ENCODE measurements around the gene CCL21.

The CCL21 gene

DNA sequence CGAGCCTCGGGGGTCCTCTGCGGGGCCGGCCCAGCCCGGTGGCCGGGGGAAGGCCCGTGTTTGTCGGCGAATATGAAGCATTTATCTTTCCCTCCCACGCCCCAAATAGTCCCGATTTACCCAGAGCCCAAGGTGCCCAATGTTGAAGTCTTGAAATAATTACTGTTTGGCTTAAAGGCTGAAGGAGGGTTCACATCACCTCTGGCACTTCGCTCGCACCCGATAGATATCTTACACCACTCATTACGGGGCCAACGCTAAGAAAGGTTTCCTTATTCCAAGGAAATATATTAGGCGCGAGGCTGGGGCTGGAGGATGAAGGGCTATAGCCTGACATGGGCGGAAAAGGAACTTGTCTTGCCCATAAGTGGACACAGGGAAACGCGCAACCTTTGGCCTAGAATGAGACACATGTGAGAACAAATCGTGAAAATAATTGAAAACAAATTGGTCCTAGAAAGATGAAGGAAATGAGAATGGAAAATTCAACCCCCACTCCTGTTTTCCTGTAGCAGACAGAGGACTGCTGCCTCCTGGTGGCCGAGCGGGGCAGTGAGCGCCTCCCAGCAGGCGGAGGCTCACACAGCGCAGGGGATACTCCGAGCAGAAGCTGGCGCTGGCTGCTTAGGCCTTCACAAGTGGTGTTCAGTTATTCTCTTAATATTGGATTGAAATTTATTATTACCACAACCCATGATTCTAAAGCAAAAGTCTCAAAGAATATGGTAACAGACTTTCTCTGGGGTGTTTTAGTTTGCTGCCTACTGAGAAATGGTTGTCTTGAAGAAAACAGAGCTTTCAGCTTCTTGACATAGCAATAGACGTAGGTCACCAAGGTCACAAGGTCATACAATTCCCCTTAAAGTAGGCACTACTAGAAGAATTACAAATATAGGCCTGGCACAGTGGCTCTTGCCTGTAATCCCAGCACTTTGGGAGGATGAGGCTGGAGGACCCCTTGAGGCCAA is 7.9 kb downstream of the CCL21 start (continued):
- peak; percentile 74 for TF ChIP-seq ZNF366 (tag by site-specific recombination; conservative IDR thresholded peaks at IDR 0.05)
- TF ChIP-seq ZNF335 (tag by site-specific recombination; conservative IDR thresholded peaks at IDR 0.05) = peak; percentile 97
- TF ChIP-seq ZBTB8A (tag by site-specific recombination; IDR thresholded peaks at IDR 0.05) = peak; percentile 53
- no peak for TF ChIP-seq ZNF10 (tag by site-specific recombination; IDR thresholded peaks at IDR 0.05)
- TF ChIP-seq, protein P1, sequence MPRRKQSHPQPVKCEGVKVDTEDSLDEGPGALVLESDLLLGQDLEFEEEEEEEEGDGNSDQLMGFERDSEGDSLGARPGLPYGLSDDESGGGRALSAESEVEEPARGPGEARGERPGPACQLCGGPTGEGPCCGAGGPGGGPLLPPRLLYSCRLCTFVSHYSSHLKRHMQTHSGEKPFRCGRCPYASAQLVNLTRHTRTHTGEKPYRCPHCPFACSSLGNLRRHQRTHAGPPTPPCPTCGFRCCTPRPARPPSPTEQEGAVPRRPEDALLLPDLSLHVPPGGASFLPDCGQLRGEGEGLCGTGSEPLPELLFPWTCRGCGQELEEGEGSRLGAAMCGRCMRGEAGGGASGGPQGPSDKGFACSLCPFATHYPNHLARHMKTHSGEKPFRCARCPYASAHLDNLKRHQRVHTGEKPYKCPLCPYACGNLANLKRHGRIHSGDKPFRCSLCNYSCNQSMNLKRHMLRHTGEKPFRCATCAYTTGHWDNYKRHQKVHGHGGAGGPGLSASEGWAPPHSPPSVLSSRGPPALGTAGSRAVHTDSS (tag by site-specific recombination; IDR thresholded peaks at IDR 0.05) = no peak
- peak; percentile 19; the same call in 1 of the 2 replicates for TF ChIP-seq GLIS1 (tag by site-specific recombination; IDR thresholded peaks at IDR 0.05)
- TF ChIP-seq ZXDB (tag by site-specific recombination; IDR thresholded peaks at IDR 0.05) = no peak
- TF ChIP-seq, protein P2, sequence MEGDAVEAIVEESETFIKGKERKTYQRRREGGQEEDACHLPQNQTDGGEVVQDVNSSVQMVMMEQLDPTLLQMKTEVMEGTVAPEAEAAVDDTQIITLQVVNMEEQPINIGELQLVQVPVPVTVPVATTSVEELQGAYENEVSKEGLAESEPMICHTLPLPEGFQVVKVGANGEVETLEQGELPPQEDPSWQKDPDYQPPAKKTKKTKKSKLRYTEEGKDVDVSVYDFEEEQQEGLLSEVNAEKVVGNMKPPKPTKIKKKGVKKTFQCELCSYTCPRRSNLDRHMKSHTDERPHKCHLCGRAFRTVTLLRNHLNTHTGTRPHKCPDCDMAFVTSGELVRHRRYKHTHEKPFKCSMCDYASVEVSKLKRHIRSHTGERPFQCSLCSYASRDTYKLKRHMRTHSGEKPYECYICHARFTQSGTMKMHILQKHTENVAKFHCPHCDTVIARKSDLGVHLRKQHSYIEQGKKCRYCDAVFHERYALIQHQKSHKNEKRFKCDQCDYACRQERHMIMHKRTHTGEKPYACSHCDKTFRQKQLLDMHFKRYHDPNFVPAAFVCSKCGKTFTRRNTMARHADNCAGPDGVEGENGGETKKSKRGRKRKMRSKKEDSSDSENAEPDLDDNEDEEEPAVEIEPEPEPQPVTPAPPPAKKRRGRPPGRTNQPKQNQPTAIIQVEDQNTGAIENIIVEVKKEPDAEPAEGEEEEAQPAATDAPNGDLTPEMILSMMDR (tag by site-specific recombination; IDR thresholded peaks at IDR 0.05) = peak; percentile 59
- TF ChIP-seq ZNF654 (tag by site-specific recombination; IDR thresholded peaks at IDR 0.05; ENCODE audit: low read depth) = peak; percentile 49
- 0 out of 2 replicates have a peak, but pooled peaks have one; percentile 76 for TF ChIP-seq IKZF3 (tag by site-specific recombination; IDR thresholded peaks at IDR 0.05)

DNA sequence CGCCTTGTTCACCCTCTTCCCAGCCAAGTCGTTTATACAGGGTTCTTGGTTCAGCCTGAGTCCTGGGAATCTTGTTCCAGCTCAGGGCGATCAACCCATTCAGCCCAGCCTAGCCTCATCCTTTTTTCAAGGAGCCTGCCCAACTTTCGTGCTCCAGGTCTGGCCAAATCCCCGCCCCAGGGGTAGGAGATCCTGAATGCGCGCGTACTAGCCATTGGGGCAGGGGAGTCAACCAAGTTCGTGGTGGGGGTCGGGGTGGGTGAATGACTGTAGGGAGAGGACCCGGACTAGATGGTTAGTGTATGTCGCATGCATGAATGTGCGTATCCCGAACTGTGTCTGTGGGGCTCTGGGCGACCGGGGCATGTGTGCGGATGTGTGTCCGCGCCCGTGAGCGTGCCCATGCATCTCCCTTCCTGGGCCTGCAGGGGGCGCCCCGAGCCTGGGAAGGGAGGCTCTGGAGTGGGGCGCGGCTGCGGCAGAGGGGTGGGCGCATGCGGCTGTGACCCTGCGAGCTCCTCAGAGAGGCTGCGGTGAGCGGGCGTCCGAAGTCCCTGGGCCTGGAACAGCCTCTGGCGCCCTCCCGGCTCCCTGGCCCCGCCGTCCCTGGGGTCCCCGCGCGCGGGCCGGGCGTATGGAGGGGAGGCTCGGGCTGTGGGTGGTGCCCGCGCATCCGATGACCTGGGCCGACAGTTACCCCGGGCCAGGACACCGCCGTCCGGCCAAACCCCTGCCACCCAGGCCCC is 8.7 kb downstream of the CCL21 start:
- H3K36me3 ChIP-seq (ENCODE audit: control insufficient read depth in 2 of 2, insufficient read depth in 1 of 2, low read length in 2 of 2) = no peaks in the 10 kb centered on the region
- peaks cover 2% of the 10 kb centered on the region; the same call in 1 of the 2 replicates for H3K4me1 ChIP-seq (ENCODE audit: control insufficient read depth, insufficient read depth, low read length)
- H3K4me3 ChIP-seq (ENCODE audit: low read depth, low read length) = peak overlapping the region; percentile 48
- no peaks in the 10 kb centered on the region for H3K9me3 ChIP-seq (ENCODE audit: control insufficient read depth, insufficient read depth, low read depth, low read length)
- ChIA-PET CTCF (interaction anchor here (0.5 to 7.1 kb wide), 52 partner anchors 9 to 1301 kb away, joined by 3 to 116 read pairs (median 5); partner anchors contain the start of genes CCL19, CCL21, DCTN3 and GALT), POLR2A (interaction anchor here (0.7 kb wide), 1 partner anchor 951 kb away, joined by 3 read pairs; no protein-coding TSS in a partner anchor)
- H3K27ac ChIP-seq (ENCODE audit: extremely low read depth, low read depth, low read length) = no peak overlapping the region
- TF ChIP-seq, protein P3, sequence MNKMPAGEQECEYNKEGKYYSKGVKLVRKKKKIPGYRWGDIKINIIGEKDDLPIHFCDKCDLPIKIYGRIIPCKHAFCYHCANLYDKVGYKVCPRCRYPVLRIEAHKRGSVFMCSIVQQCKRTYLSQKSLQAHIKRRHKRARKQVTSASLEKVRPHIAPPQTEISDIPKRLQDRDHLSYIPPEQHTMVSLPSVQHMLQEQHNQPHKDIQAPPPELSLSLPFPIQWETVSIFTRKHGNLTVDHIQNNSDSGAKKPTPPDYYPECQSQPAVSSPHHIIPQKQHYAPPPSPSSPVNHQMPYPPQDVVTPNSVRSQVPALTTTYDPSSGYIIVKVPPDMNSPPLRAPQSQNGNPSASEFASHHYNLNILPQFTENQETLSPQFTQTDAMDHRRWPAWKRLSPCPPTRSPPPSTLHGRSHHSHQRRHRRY (tag by site-specific recombination; IDR thresholded peaks at IDR 0.05) = no peak
- TF ChIP-seq SCRT1 (tag by site-specific recombination; IDR thresholded peaks at IDR 0.05; ENCODE audit: borderline replicate concordance) = no peak
- TF ChIP-seq, protein P4, sequence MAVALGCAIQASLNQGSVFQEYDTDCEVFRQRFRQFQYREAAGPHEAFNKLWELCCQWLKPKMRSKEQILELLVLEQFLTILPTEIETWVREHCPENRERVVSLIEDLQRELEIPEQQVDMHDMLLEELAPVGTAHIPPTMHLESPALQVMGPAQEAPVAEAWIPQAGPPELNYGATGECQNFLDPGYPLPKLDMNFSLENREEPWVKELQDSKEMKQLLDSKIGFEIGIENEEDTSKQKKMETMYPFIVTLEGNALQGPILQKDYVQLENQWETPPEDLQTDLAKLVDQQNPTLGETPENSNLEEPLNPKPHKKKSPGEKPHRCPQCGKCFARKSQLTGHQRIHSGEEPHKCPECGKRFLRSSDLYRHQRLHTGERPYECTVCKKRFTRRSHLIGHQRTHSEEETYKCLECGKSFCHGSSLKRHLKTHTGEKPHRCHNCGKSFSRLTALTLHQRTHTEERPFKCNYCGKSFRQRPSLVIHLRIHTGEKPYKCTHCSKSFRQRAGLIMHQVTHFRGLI (tag by site-specific recombination; IDR thresholded peaks at IDR 0.05) = 0 out of 2 replicates have a peak, but pooled peaks have one; percentile 10
- no peak for TF ChIP-seq BCL11B (tag by site-specific recombination; IDR thresholded peaks at IDR 0.05; ENCODE audit: low read depth)
- TF ChIP-seq ZNF366 (tag by site-specific recombination; conservative IDR thresholded peaks at IDR 0.05) = no peak
- TF ChIP-seq HOXA7 (CRISPR knock-in tag; IDR thresholded peaks at IDR 0.05; ENCODE audit: borderline replicate concordance) = no peak
- TF ChIP-seq, protein P5, sequence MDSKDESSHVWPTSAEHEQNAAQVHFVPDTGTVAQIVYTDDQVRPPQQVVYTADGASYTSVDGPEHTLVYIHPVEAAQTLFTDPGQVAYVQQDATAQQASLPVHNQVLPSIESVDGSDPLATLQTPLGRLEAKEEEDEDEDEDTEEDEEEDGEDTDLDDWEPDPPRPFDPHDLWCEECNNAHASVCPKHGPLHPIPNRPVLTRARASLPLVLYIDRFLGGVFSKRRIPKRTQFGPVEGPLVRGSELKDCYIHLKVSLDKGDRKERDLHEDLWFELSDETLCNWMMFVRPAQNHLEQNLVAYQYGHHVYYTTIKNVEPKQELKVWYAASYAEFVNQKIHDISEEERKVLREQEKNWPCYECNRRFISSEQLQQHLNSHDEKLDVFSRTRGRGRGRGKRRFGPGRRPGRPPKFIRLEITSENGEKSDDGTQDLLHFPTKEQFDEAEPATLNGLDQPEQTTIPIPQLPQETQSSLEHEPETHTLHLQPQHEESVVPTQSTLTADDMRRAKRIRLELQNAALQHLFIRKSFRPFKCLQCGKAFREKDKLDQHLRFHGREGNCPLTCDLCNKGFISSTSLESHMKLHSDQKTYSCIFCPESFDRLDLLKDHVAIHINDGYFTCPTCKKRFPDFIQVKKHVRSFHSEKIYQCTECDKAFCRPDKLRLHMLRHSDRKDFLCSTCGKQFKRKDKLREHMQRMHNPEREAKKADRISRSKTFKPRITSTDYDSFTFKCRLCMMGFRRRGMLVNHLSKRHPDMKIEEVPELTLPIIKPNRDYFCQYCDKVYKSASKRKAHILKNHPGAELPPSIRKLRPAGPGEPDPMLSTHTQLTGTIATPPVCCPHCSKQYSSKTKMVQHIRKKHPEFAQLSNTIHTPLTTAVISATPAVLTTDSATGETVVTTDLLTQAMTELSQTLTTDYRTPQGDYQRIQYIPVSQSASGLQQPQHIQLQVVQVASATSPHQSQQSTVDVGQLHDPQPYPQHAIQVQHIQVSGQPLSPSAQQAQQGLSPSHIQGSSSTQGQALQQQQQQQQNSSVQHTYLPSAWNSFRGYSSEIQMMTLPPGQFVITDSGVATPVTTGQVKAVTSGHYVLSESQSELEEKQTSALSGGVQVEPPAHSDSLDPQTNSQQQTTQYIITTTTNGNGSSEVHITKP (tag by site-specific recombination; IDR thresholded peaks at IDR 0.05) = 0 out of 2 replicates have a peak, but pooled peaks have one; percentile 34
- TF ChIP-seq ZNF221 (tag by site-specific recombination; IDR thresholded peaks at IDR 0.05; ENCODE audit: borderline replicate concordance) = no peak
- TF ChIP-seq ZNF311 (tag by site-specific recombination; IDR thresholded peaks at IDR 0.05; ENCODE audit: borderline replicate concordance) = no peak
- TF ChIP-seq ZNF133 (tag by site-specific recombination; IDR thresholded peaks at IDR 0.05) = no peak
- TF ChIP-seq, protein P6, sequence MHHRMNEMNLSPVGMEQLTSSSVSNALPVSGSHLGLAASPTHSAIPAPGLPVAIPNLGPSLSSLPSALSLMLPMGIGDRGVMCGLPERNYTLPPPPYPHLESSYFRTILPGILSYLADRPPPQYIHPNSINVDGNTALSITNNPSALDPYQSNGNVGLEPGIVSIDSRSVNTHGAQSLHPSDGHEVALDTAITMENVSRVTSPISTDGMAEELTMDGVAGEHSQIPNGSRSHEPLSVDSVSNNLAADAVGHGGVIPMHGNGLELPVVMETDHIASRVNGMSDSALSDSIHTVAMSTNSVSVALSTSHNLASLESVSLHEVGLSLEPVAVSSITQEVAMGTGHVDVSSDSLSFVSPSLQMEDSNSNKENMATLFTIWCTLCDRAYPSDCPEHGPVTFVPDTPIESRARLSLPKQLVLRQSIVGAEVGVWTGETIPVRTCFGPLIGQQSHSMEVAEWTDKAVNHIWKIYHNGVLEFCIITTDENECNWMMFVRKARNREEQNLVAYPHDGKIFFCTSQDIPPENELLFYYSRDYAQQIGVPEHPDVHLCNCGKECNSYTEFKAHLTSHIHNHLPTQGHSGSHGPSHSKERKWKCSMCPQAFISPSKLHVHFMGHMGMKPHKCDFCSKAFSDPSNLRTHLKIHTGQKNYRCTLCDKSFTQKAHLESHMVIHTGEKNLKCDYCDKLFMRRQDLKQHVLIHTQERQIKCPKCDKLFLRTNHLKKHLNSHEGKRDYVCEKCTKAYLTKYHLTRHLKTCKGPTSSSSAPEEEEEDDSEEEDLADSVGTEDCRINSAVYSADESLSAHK (tag by site-specific recombination; IDR thresholded peaks at IDR 0.05) = no peak
